ENCODE measurements around the gene CAMK4.

- TF ChIP-seq CTCF (IDR thresholded peaks at IDR 0.05), result no peak
- no peak for TF ChIP-seq EP300 (IDR thresholded peaks at IDR 0.05)
Observed at GRCh38 chr5:111228520-111229220, 4.5 kb downstream of the CAMK4 start.

Data from tibial nerve (tissue), 4 donors.